ENCODE measurements around the gene AGR2. TPM values are rescaled to one million over a fixed set of nuclear protein-coding genes. Genes with fewer than 3 reads are reported as not detected.

AGR2 gene
- total RNA-seq, 1 donor from 2014 or later, result not detected

DNA sequence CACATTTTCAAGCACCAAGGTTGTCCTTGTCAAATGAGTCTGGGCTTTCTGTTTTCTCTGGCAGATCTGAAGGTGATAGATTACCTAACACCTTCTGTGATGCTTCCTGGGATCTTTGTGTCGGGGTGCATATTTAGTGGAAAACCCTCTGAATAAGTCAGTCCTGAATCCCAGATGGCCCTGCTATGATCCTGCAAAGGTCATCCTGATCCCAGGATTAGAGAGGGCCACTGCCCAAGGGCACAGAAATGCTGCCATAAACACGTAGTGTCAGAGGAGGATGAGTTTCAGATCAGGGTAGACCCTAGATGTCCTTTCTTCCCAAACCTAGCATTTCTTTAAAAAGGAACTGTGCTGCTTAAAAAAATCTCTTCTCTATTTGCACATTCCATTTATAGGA lies 19.0 kb downstream of the AGR2 start:
- intact Hi-C loops (cut with DNase I), result no loop called here
- Histone ChIP-seq H3K4me3 (no peak overlapping the region), H3K4me1 (no peaks in the 10 kb centered on the region), H3K27me3 (no peaks in the 10 kb centered on the region), H3K36me3 (no peaks in the 10 kb centered on the region), H3K27ac (no peak overlapping the region), H3K9me3 (no peaks in the 10 kb centered on the region)
- DNase-seq (ENCODE audit: low spot score in 2 of 2), result no peak
- TF ChIP-seq, protein P1, sequence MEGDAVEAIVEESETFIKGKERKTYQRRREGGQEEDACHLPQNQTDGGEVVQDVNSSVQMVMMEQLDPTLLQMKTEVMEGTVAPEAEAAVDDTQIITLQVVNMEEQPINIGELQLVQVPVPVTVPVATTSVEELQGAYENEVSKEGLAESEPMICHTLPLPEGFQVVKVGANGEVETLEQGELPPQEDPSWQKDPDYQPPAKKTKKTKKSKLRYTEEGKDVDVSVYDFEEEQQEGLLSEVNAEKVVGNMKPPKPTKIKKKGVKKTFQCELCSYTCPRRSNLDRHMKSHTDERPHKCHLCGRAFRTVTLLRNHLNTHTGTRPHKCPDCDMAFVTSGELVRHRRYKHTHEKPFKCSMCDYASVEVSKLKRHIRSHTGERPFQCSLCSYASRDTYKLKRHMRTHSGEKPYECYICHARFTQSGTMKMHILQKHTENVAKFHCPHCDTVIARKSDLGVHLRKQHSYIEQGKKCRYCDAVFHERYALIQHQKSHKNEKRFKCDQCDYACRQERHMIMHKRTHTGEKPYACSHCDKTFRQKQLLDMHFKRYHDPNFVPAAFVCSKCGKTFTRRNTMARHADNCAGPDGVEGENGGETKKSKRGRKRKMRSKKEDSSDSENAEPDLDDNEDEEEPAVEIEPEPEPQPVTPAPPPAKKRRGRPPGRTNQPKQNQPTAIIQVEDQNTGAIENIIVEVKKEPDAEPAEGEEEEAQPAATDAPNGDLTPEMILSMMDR (IDR thresholded peaks at IDR 0.05), result no peak

DNA sequence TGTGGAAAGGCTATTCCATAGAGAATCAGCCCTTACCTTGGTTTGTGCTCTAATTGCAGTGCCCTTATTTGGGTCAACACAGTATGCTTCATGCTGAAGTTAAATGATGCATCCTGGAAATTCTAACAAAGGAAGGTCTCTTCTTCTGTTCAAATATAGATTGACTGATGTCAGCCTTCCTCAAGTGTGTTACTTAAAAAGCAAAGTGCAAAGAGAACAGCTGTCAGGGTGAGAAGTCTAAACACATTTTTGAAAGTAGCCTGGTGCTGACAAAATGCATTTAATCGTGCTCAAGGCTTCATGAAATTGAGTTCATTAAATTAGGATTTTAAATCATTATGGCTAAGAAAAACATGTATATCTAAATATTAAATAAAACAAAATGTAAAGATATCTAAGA lies 19.5 kb downstream of the AGR2 start:
- intact Hi-C loops (cut with DNase I), result no loop called here
- DNase-seq (ENCODE audit: low spot score in 2 of 2), result no peak
- Histone ChIP-seq H3K27me3 (no peaks in the 10 kb centered on the region), H3K36me3 (no peaks in the 10 kb centered on the region), H3K9me3 (no peaks in the 10 kb centered on the region), H3K4me3 (no peak overlapping the region), H3K4me1 (no peaks in the 10 kb centered on the region), H3K27ac (no peak overlapping the region)
- TF ChIP-seq, protein P1 (IDR thresholded peaks at IDR 0.05), result no peak

DNA sequence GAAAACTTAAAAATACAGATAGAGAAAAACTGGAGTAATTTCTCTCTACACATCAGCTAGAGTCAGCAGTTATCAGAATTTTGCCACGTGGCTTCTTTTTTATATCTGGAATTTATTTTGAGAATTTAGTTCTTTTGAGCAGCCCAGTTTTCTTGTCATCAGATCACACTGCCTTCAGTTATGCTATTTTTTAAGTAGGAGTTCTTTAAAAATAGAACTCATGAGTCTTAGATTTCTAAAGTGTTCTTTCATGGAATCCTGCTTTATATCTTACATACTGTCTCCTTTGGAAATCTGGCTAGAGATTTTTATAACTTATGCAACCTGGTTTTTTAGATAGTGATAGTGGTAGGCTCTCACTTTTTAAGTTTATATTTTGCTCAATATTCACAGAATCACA lies 24.2 kb downstream of the AGR2 start:
- Histone ChIP-seq H3K4me3 (no peak overlapping the region), H3K27ac (no peak overlapping the region), H3K9me3 (no peaks in the 10 kb centered on the region), H3K4me1 (no peaks in the 10 kb centered on the region), H3K36me3 (no peaks in the 10 kb centered on the region), H3K27me3 (no peaks in the 10 kb centered on the region)
- intact Hi-C loops (cut with DNase I), result no loop called here
- DNase-seq (ENCODE audit: low spot score in 2 of 2), result no peak
- TF ChIP-seq, protein P1 (IDR thresholded peaks at IDR 0.05), result no peak

DNA sequence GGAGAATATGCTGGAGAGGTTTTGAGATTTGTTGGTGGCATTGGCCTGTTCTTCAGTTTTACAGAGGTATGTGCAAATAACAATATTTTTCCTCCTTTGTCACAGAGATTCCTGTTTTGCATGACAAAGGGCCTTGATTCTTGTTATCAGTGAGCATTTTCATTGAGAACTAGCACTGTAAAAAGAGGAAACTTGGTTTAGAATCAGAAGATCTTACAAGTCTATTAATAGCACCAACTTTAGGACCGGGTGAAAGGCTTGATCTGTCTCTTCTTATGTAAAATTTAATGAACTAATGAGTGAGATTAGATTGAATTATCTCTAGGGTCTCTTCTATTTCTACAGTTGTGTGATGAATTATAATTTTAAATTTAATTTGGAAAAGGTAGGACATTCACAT lies 25.7 kb downstream of the AGR2 start:
- H3K36me3 ChIP-seq, result no peaks in the 10 kb centered on the region
- intact Hi-C loops (cut with DNase I), result no loop called here
- H3K27ac ChIP-seq, result no peak overlapping the region
- TF ChIP-seq, protein P1 (IDR thresholded peaks at IDR 0.05), result no peak
- H3K9me3 ChIP-seq, result no peaks in the 10 kb centered on the region
- H3K4me1 ChIP-seq, result no peaks in the 10 kb centered on the region
- no peak for DNase-seq (ENCODE audit: low spot score in 2 of 2)
- H3K4me3 ChIP-seq, result no peak overlapping the region
- H3K27me3 ChIP-seq, result no peaks in the 10 kb centered on the region

DNA sequence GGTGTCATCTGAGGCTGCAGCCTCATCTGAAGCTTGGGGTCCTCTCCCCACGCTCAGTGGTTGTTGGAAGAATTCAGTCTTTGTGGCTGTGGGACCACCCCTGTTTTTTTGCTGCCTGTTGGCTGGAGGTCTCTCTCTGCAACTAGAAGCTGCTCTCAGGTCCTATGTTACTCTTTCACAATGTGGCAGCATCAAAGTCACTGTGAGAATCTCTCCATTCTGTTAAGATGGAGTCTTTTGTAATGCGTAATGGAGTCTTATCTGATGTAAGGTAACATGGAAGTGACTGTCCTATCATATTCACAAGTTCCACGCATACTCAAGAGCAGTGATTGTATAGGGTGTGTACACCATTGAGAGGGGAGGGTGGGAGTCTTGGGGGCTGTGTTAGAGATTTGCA lies 26.3 kb downstream of the AGR2 start:
- no peak for DNase-seq (ENCODE audit: low spot score in 2 of 2)
- no peaks in the 10 kb centered on the region for H3K9me3 ChIP-seq
- H3K4me1 ChIP-seq, result no peaks in the 10 kb centered on the region
- H3K4me3 ChIP-seq, result no peak overlapping the region
- no peaks in the 10 kb centered on the region for H3K36me3 ChIP-seq
- intact Hi-C loops (cut with DNase I), result no loop called here
- no peaks in the 10 kb centered on the region for H3K27me3 ChIP-seq
- H3K27ac ChIP-seq, result no peak overlapping the region
- TF ChIP-seq, protein P1 (IDR thresholded peaks at IDR 0.05), result no peak

DNA sequence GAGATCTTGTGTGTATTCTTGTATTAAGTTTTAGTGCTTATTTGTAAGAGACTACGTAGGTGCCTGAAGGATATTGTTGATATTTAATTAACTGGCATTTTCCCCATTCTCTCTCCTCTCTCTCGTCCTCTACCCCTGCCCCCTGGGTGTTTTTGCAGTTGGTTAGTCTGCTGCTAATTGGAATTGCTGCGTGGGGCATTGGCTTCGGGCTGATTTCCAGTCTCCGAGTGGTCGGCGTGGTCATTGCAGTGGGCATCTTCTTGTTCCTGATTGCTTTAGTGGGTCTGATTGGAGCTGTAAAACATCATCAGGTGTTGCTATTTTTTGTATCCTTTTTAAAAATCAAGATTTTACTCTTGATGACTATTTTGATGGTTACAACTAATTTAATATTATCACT lies 28.7 kb downstream of the AGR2 start:
- Histone ChIP-seq H3K4me3 (no peak overlapping the region), H3K4me1 (no peaks in the 10 kb centered on the region), H3K27ac (no peak overlapping the region), H3K36me3 (no peaks in the 10 kb centered on the region), H3K9me3 (no peaks in the 10 kb centered on the region), H3K27me3 (no peaks in the 10 kb centered on the region)
- DNase-seq (ENCODE audit: low spot score in 2 of 2), result no peak
- TF ChIP-seq, protein P1 (IDR thresholded peaks at IDR 0.05), result no peak
- intact Hi-C loops (cut with DNase I), result no loop called here

Data from ascending aorta (tissue), 2 donors.